Heart left ventricle (tissue), 16 donors: Measurements from ENCODE around the gene IL24. TPM values are rescaled to one million over a fixed set of nuclear protein-coding genes. Genes with fewer than 3 reads are reported as not detected.

Experiments used
- ATAC-seq, 4 donors: fragments of 200-7000 bp; cut with Tn5 transposase; one replicate each; pipeline ENCODE4 v1.9.1; 2020 to 2022; ENCODE audit warnings: moderate library complexity in 4 of 4, mild to moderate bottlenecking in 3 of 4, moderate number of reproducible peaks in 1 of 4
- DNase-seq, 5 donors: peaks; one replicate each; pipeline ENCODE4 v3.0.0-alpha.2; 2020
- H3K27ac ChIP-seq, 12 donors: fragments of 200-600 bp; sonication (generic) in 4 of 12; one replicate each; pipeline versions ENCODE4 v1.5.0 to v1.8.0; 2016 to 2022; ENCODE audit warnings: mild to moderate bottlenecking in 2 of 12
- H3K27me3 ChIP-seq, 9 donors: fragments of 200-600 bp; sonication (generic) in 2 of 9; one replicate each; pipeline versions ENCODE4 v1.5.1 to v1.8.0; 2016 to 2022; ENCODE audit warnings: mild to moderate bottlenecking in 3 of 9
- H3K36me3 ChIP-seq, 9 donors: fragments of 200-600 bp; sonication (generic) in 2 of 9; one replicate each; pipeline versions ENCODE4 v1.5.0 to v1.8.0; 2018 to 2022; ENCODE audit warnings: mild to moderate bottlenecking in 2 of 9
- H3K4me1 ChIP-seq, 12 donors: fragments of 200-600 bp; sonication (generic) in 4 of 12; one replicate each; pipeline versions ENCODE4 v1.5.0 to v1.8.0; 2016 to 2022; ENCODE audit warnings: mild to moderate bottlenecking in 3 of 12
- H3K4me3 ChIP-seq, 12 donors: fragments of 200-600 bp; sonication (generic) in 4 of 12; one replicate each; pipeline versions ENCODE4 v1.5.0 to v1.8.0; 2017 to 2022; ENCODE audit warnings: mild to moderate bottlenecking in 9 of 12, moderate library complexity in 4 of 12
- H3K9me3 ChIP-seq, 12 donors: fragments of 200-600 bp; sonication (generic) in 4 of 12; one replicate each; pipeline versions ENCODE4 v1.5.0 to v1.8.0; 2016 to 2022; ENCODE audit warnings: mild to moderate bottlenecking in 1 of 12
- POLR2A ChIP-seq, 2 donors: fragments of 450-650 bp; IDR thresholded peaks; one replicate each; pipeline ENCODE4 v1.6.1; 2017; ENCODE audit warnings: antibody characterized with exemption in 2 of 2, mild to moderate bottlenecking in 2 of 2, moderate library complexity in 2 of 2
- WGBS, 4 donors: extraction: QIAGEN DNeasy Blood & Tissue Kit in 2 of 4; methylation state at CpG; one replicate each; pipeline versions ENCODE4 v1.1.5 to v1.1.7; 2013 to 2018; 5-methylcytosine and 5-hydroxymethylcytosine counted together
- intact Hi-C, 10 donors: fragments of 100-400 bp; cut with DNase I; formaldehyde crosslinking; loops; one replicate each; pipeline versions ENCODE4 v1.11.1 to v1.14.2; 2022
- polyA plus RNA-seq, 2 donors: library from polyadenylated mRNA; stranded (reverse); fragments of 200-250 nt; gene quantifications; one replicate each; pipeline ENCODE4 v1.2.3, GENCODE V29; 2013
- total RNA-seq, 9 donors: library from RNA; depleted of rRNA in 2 of 9; stranded (reverse); fragments of >200 nt in 2 of 9; fragmentation: NEBNext Ultra II Directional in 3 of 9; extraction: Animal tissue kit (Norgen Biotek cat#: 25700) in 3 of 9; gene quantifications; one replicate each; pipeline versions ENCODE4 v1.1.0 to v1.2.4, GENCODE V29; 2016 to 2023
- TF ChIP-seq, protein P1 (sequence below), 12 donors: fragments of 200-600 bp; sonication (generic) in 4 of 12; IDR thresholded peaks; one replicate each; pipeline versions ENCODE4 v1.5.0 to v1.8.0; 2018 to 2022; ENCODE audit warnings: antibody characterized with exemption in 12 of 12, mild to moderate bottlenecking in 5 of 12
- donor health status: ischemic (EF 13 %, LVEDD 7.1; RV severe dilation, severe dysfunction).
- donor health status: healthy with polysubstance abuse.
- donor health status: DM: no; HTN: yes; CAD: no.
- donor health status: DM: no; HTN: no; CAD: no.
- donor health status: ischemic (EF 25% LVEDD 6.9; RV normal size, moderate dysfunction).
- donor health status: ischemic (EF 25% LVEDD 5.7; RV mildly dilated, moderate dysfunction).
- donor health status: healthy.
- donor health status: DM: yes; HTN: yes; CAD: no.
- donor health status: ischemic (EF 35%, LVEDD 5.7; RV mildly dilated, moderate dysfunction).
- donor health status: nonischemic (EF 11% LVEDD 7.7; RV severe dilation, severe dysfunction).
- donor health status: DM: yes; HTN: yes; CAD: no.
- donor health status: PGD.
- donor health status: ischemic (EF 29% LVEDD 5.4; RV normal size, mild dysfunction).
- donor health status: nonischemic (EF 23%, LVEDD 6.1; RV moderate dilation, normal function).

The IL24 gene
- total and polyA plus RNA-seq, 11 donors, result 1.6 TPM; not detected in 10

DNA sequence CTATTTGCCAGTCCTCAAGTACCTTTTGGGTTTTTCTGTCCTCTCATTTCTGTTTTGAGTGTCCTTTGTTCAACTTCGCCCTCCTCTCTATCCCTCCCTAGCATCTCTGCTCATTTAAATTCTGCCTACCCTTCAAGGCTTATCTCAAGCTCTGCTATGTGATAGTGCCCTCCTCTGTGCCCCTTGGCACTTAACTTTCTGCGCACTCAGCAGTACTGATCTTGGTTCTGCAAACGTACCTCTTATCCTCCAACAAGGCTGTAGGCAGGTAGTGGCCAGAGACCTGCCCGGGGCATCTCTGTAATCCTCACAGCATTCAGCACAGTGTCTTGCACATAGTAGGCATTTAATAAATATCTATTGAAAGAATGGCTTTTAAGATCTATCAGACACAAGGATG, 37.1 kb upstream of the IL24 start:
- WGBS, 4 donors, result 88 to 91% (median 88%) methylated on average over 4 of the region's 4 CpGs
- no peak for TF ChIP-seq POLR2A (IDR thresholded peaks at IDR 0.05)
- TF ChIP-seq, protein P1, sequence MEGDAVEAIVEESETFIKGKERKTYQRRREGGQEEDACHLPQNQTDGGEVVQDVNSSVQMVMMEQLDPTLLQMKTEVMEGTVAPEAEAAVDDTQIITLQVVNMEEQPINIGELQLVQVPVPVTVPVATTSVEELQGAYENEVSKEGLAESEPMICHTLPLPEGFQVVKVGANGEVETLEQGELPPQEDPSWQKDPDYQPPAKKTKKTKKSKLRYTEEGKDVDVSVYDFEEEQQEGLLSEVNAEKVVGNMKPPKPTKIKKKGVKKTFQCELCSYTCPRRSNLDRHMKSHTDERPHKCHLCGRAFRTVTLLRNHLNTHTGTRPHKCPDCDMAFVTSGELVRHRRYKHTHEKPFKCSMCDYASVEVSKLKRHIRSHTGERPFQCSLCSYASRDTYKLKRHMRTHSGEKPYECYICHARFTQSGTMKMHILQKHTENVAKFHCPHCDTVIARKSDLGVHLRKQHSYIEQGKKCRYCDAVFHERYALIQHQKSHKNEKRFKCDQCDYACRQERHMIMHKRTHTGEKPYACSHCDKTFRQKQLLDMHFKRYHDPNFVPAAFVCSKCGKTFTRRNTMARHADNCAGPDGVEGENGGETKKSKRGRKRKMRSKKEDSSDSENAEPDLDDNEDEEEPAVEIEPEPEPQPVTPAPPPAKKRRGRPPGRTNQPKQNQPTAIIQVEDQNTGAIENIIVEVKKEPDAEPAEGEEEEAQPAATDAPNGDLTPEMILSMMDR (IDR thresholded peaks at IDR 0.05), result no peak
- Histone ChIP-seq H3K27ac (no peak overlapping the region), H3K36me3 (no peaks in the 10 kb centered on the region), H3K9me3 (no peaks in the 10 kb centered on the region), H3K4me1 (peaks cover 0 to 17% (median 0%) of the 10 kb centered on the region in 12 donors), H3K4me3 (no peak overlapping the region), H3K27me3 (peaks cover 0 to 18% (median 0%) of the 10 kb centered on the region in 9 donors)
- ATAC-seq, result no peak
- intact Hi-C loops, result loop anchor here in 1 of 10 donors (5.0 kb wide), 1 partner anchor 52 kb away; no protein-coding TSS in a partner anchor
- DNase-seq, result no peak

DNA sequence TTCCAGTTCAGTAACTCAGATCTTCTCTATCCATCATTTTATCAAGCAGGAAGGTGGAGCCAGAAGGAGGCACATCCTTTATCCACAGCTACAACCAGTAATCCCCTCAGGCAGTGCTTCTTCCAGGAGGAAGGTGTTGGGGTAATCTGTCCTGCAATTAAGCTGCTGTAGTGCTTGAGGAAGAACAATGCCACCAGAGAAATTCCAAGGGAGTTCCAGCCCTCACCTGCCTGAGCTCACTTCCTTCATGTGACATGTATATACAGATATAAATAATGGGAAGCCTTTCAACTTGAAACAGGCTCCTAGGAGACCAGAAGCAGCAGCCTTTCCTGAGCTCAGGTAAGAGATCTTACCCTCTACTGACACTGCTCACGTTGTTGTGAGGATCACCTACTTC, 34.0 kb upstream of the IL24 start:
- Histone ChIP-seq H3K4me3 (no peak overlapping the region), H3K27ac (no peak overlapping the region), H3K27me3 (peaks cover 0 to 18% (median 0%) of the 10 kb centered on the region in 9 donors), H3K4me1 (peaks cover 0 to 17% (median 0%) of the 10 kb centered on the region in 12 donors), H3K9me3 (no peaks in the 10 kb centered on the region), H3K36me3 (no peaks in the 10 kb centered on the region)
- DNase-seq (no peak), ATAC-seq (no peak)
- TF ChIP-seq POLR2A (IDR thresholded peaks at IDR 0.05), result no peak
- TF ChIP-seq, protein P1 (IDR thresholded peaks at IDR 0.05), result no peak
- WGBS, 4 donors, result 65 to 86% (median 83%) methylated on average over 1 of the region's 1 CpG
- intact Hi-C loops, result loop anchor here in 1 of 10 donors (5.0 kb wide), 1 partner anchor 49 kb away; no protein-coding TSS in a partner anchor

DNA sequence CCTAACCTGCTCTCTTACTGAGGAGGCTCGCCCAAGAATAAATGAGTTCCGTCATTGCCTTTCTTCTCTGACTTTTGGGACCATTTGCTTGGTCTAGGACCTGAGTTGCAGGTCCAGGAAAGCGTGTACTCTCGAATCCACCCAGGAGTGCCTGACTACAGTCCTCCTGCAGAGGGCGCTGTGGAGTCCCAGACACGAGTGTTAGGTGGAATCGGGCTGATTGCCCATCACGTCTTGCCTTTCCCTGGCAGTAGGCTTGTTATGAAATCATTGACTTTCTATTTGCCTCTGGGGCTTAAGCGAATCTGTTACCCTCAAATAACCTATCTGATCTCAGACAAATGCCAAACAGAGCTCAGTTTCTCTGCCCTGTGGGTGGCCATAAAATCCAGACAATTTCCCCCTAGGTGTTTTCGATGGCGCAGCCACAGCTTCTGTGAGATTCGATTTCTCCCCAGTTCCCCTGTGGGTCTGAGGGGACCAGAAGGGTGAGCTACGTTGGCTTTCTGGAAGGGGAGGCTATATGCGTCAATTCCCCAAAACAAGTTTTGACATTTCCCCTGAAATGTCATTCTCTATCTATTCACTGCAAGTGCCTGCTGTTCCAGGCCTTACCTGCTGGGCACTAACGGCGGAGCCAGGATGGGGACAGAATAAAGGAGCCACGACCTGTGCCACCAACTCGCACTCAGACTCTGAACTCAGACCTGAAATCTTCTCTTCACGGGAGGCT, 32.1 kb upstream of the IL24 start, which contains the start of gene IL20:
Gene IL20, plus strand, starts transcription at position 685 of the 733 bp plus-strand sequence. CDS start 230 bp downstream, outside the sequence.
- H3K27me3 ChIP-seq, result peaks cover 0 to 18% (median 0%) of the 10 kb centered on the region in 9 donors
- DNase-seq (peak; percentile 64 to 84 (median 78)), ATAC-seq (peak; percentile 69 to 86 (median 80))
- H3K4me1 ChIP-seq, result peaks cover 0 to 4% (median 0%) of the 10 kb centered on the region in 12 donors
- H3K27ac ChIP-seq, result no peak within 1 kb of the TSS
- no peaks in the 10 kb centered on the region for H3K36me3 ChIP-seq
- H3K4me3 ChIP-seq, result no peak within 1 kb of the TSS
- TF ChIP-seq, protein P1 (IDR thresholded peaks at IDR 0.05), result peak; percentile 58 to 79 (median 65)
- TF ChIP-seq POLR2A (IDR thresholded peaks at IDR 0.05), result no peak
- intact Hi-C loops, result loop anchor here in 6 of 10 donors (2.0 to 5.0 kb wide), 5 partner anchors 37 to 48 kb away; no protein-coding TSS in a partner anchor
- WGBS, 4 donors, result 53 to 56% (median 54%) methylated on average over 19 of the region's 19 CpGs
- H3K9me3 ChIP-seq, result no peaks in the 10 kb centered on the region

DNA sequence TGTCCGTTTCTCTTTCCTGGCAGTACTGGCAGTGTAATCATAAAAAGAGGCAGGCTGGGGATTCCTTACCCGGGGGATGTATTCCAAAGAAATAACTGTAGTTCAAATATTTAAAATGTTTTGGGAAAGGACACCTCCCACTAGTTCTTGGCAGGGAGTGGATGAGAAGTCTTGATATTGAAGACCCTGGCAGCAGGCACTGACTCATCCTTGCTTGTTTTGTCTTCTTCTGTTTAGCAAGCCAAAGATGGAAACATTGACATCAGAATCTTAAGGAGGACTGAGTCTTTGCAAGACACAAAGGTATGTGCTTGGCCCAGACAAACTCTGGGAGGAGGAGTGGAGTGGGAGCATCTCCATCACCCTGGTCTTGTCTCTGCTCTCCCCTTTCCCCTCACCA, 31.2 kb upstream of the IL24 start:
- no peaks in the 10 kb centered on the region for H3K9me3 ChIP-seq
- intact Hi-C loops, result loop anchor here in 2 of 10 donors (2.0 to 5.0 kb wide), 2 partner anchors 36 to 45 kb away; no protein-coding TSS in a partner anchor
- no peaks in the 10 kb centered on the region for H3K36me3 ChIP-seq
- no peak overlapping the region for H3K4me3 ChIP-seq
- no peak for TF ChIP-seq POLR2A (IDR thresholded peaks at IDR 0.05)
- TF ChIP-seq, protein P1 (IDR thresholded peaks at IDR 0.05), result no peak
- H3K4me1 ChIP-seq, result peaks cover 0 to 4% (median 0%) of the 10 kb centered on the region in 12 donors
- H3K27me3 ChIP-seq, result peaks cover 0 to 16% (median 0%) of the 10 kb centered on the region in 9 donors
- WGBS, 4 donors, result 63 to 69% (median 65%) methylated on average over 2 of the region's 2 CpGs
- no peak for ATAC-seq
- DNase-seq, result no peak
- H3K27ac ChIP-seq, result no peak overlapping the region
